Measurements from ENCODE around the gene CIDEC.

CIDEC gene

DNA sequence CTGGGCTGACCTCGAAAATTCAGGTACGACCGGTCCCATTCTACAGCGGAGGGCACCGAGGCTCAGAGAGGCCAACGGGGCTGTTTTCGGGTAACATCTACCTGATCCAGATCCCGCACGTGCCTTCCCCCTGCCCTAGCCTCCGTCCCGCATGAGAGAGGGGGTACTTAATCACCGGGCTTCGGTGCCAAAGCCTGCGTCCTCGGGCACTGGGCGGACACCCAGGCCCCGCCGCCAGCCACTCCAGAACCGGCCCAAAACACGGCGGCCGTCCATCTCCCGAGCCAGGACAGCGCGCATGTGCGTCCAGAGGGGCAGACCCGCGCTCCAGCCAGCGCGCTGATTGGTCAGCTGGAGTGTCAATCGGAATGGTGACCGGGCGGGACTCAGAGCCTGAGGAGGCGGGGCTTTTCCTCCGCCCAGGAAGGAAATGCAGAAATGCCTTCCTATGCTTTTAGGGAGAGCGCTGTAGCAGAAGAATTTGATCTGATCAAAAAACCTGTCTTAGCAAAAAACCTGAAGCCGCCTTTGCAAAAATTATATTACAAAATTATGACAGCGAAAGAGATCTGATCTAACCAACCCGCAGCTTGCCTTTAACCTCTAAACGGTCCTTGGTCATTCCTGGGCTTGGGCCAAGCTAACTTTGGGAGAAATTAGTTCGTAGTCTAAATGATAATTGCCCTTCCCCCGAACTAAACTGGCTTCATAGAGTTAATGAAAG lies 36.2 kb downstream of the CIDEC start, which contains the start of gene RPUSD3:
RPUSD3 (minus strand) TSS at position 294 of the 724 bp plus-strand sequence; CDS start at position 276, 18 bp downstream.
- DNase-seq: peak; percentile 96

DNA sequence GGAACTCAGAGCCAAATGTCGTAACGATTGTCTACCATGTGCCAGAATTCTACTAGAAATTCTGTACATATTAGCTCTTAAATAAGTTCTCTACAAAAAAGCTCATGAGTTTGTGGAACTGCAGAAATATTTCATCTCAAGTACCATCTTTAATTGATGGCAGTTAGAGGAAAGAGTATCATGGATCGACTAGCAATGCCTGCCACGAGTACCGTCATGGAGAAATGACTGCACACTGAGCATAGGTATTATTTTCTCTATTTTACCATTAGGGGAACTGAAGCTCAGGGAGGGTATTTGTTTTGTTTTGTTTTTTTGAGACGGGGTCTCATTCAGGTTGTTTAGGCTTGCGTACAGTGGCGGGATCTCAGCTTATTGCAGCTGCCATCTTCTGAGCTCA lies 39.0 kb downstream of the CIDEC start:
- no peak for DNase-seq

DNA sequence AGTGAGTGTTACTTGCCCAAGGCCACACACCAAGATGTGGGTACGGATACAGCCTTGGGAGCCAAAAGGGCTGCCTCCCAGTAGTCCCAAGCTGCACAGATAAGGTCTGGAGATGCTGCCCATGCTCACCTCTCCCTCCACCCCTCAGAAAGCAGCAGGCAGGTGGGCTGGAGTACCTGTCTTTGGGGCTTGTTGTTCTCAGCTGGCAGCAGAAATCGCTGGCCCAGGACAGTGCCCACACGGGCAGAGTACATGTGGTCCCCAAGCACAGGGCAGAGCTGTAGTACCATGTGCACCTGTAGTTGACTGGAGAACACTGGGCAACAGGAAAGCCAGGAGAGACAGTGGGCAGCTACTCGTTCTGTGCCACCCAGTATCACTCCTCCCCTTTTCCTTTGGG lies 41.2 kb downstream of the CIDEC start:
- no peak for DNase-seq

DNA sequence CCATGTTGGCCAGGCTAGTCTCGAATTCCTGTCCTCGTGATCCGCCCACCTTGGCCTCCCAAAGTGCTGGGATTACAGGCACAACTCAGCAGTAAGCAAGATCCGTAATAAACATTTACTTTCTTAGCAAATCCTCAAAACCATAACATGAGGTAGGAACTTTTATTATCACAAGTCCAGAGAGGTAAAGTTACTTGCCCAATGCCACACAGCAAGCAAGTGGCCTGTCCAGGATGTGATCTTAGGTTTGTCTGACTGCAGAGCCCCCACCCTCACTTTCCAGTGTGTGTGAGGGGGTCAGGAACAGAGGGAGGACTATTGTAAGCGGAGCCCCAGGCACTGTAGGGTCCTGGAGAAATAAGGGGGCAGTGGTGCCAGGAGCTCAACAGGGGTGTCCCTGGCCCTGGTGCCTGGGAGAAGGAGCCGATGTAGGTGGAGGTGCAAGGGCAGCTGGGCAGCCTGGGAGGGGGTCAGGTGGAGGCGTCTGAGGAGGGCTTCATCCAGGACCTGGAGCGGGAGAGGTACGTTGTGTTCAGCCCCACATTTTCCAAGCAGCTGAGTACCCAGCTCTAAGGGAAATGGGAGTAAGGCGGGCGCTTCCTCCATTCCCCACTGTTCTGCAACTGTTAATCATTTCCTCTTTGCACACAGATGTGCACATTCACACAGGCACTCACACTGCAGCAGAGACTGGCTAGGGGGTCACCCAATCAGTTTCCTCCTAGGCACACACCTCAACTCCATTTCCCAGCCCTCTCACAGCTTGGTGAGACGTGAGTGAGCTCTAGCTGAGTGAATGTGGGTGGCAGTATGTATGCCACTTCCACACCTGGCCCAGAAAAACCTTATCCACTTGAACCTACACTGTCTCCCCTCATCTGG lies 42.1 kb downstream of the CIDEC start:
- no peak for DNase-seq

DNA sequence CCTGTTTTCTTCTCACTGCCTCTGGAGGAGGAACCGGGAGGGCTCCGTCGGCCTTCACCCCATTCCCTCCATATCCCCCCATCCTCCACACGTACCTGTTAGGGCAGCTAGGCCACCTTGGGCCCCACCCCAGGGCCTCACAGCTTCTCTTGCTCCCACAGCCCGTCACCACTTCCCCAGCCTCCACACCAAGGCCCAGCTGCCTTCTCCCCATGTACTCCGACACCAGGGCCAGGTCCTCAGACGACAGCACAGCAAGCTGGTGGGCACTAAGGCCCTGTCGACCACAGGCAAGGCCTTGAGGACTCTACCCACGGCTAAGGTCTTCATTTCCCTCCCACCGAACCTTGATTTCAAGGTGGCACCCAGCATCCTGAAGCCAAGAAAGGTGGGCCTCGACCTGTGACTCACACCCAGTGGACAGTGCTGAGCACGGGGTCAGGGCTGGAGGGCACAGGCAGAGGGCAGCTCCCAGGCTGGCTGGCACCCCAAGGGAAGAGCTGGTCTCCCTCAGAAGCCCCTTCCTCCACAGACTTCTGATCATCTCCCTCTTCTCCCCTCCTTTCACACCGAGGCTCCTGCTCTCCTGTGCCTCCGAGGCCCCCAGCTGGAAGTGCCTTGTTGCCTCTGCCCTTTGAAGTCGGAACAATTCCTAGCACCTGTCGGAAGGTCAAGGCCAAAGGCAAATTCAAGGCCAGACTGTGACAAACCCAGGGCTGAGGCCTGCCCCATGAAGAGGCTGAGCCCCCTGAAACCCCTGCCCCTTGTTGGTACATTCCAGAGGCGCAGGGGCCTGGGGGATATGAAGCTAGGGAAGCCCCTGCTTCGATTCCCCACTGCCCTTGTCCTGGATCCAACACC lies 45.3 kb downstream of the CIDEC start:
- DNase-seq: no peak

DNA sequence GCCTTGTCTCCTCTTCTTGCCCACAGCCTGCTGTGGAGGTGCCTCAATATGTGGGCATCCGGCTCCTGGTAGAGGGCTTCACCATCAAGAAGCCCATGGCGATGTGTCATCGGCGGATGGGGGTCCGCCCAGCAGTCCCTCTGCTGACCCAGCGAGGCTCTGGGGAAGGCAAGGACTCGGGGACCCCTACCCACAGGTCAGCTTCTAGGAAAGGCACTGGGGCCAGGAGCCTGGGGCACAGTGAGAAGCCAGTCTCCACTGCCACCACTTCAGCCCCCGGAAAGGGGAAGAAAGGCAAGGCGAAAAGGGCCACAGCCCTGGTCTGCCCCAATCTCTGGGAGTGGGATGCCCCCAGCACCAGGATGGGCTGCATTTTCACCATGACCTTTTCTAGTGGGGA lies 47.0 kb downstream of the CIDEC start:
- no peak for DNase-seq

DNA sequence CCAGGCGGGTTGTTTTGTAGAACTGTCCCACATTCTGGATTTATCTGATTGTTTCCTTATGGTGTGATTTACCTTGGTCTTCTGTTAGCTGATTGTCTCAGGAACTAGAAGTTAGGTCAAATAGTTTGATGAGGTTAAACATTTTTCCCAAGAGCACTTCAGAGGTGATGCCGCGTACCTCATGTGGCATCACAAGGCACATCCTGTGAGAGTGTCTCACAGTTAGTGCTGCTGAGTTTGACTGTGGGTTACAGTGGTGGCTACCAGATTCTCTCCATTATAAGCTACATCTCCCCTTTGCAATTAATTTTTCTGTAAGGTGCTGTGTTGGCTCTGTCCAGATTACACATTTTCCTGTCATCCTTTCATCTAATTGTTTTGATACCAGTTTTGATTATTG lies 48.8 kb downstream of the CIDEC start:
- DNase-seq: no peak

DNA sequence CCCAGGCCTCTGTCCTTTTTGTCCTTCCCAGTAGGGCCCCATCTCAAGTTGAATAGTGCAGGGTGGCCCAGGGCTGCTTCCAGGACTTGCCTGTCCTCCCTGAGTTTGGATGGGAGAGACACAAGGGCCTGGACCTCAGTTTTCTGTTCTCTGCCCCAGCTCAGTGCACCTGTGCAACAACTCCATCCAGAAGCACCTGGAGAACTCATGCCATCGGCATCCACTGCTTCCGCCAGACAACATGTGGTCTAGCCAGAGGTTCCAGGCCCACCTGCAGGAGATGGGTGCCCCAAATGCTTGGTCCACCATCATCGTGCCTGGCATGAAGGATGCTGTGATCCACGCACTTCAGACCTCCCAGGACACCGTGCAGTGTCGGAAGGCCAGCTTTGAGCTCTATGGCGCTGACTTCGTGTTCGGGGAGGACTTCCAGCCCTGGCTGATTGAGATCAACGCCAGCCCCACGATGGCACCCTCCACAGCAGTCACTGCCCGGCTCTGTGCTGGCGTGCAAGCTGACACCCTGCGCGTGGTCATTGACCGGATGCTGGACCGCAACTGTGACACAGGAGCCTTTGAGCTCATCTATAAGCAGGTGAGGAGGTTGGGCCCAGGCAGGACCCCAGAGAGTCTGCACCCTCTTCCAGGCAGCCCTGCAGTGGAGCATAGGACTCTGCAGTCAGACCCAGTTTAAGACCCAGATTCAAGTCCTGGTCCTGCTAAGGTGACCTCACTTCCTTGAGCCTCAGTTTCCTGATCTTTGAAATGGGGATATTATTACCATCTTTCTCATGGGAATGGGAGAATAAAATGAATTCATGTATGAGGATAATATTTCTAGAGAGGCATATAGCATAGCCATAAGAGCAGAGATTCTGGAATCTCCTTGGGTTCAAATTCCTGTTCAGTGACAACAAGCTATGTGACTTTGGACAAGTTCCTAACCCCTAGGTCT lies 51.0 kb downstream of the CIDEC start:
- DNase-seq: no peak

DNA sequence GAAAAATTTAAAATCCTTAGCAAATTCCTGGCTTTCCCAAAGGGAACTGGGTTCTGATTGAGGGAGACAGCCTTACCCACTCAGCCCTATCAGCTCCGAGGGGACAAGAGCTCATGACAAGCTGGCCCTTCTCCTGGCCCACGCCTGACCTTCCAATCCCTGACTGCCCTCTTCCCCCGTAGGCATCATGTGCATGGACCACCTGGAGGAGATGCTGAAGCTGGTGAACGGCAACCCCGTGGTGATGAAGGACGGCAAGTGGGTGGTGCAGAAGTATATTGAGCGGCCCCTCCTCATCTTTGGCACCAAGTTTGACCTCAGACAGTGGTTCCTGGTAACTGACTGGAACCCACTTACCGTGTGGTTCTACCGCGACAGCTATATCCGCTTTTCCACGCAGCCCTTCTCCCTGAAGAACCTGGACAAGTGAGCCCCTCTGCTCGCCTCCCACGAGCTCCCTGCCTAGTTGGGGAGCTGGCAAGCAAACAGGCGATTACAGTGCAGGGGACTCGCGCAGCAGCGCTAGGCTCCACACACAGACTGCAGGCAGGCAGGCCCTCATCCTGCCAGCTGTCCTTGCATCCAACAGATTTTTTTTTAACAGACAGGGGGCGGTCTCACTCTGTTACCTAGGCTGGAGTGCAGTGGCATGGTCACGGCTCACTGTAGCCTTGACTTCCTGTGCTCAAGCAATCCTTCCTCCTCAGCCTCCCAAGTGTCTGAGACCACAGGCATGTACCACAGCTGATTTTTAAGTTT lies 53.1 kb downstream of the CIDEC start:
- peak; percentile 22 for DNase-seq

DNA sequence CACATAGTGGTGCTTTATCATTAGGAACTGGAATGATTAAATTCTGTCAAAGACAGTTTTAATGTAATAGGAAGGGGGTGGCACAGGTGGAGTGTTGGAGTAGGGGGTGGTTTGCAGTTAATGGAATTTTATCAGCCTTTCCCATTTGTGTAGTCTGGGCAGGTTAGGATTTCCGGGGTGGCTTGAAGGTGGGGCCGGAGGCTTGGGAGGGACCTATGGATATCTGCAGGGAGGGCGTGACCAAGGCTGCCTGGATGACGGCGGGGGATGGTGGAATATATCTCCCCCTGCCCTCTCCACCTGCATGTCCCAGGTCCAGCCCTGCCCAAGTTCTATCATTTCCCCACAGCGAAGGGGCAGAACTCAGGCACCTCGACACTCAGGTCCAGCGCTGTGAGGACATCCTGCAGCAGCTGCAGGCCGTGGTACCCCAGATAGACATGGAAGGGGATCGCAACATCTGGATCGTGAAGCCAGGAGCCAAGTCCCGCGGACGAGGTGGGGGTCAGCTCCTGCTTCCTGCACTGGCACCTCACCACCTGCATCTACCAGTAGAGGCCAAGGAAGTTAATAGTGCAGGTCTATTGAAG lies 54.5 kb downstream of the CIDEC start:
- DNase-seq: no peak

DNA sequence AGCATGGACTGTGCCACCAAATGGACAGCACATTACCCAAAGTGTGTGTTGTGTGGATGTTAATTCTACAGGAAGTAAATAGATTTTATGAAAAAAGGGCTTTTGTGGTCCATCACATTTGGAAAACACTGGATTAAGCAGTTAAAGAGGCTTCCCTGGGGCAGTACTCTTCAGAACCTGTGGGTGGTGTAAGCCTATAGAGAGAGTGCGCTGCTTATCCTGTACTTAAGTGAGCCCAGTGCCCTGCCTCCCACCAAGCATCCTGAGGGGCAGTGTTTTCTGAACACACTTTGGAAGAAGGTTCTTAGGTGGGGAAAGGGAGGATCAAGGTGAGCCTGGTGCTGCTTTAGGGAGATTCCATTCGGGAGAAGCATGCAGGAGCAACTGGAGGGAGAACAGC lies 59.1 kb downstream of the CIDEC start:
- peak; percentile 15 for DNase-seq

DNA sequence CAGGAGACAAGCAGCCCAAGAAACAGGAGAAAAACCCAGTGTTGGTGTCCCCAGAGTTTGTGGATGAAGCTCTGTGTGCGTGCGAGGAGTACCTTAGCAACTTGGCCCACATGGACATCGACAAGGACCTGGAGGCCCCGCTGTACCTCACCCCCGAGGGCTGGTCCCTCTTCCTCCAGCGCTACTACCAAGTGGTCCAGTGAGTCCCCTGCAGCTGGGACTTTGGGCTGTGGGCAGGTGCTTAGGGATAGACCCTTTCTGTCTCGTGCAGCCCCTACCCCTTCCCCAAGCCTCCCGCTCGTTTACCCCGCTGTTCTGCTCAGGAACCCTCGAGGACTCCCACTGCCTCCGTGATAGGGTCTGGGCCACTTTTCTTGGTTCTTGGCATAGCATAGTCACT lies 59.5 kb downstream of the CIDEC start:
- DNase-seq: no peak

DNA sequence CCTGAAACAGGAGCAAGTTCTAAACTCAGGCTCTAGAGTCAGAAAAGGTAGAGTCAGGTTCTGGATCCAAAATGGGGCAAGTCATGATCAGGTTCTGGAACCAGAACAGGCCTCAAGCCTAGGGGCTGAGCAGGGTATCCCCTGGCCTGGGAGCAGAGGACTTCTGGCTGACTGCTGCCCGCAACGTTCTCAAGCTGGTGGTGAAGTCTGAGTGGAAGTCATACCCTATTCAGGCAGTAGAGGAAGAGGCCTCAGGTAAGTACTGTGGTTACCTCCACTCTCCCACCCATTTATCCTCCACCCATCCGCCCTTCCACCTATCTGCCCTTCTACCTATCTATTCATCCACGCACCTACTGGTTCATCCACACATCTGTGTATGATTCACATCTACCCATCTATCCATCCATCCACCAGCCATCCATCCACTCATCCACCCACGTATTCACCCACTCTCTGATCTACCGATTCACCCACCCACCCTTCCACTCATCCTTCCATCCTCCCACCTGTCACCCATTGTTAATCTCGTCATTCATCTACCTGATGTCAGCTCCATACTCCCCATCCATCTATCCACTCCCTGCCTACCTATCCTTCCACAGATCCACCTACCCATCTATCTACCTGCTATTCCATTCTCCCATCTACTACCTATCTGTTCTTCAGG lies 61.3 kb downstream of the CIDEC start:
- DNase-seq: no peak

DNA sequence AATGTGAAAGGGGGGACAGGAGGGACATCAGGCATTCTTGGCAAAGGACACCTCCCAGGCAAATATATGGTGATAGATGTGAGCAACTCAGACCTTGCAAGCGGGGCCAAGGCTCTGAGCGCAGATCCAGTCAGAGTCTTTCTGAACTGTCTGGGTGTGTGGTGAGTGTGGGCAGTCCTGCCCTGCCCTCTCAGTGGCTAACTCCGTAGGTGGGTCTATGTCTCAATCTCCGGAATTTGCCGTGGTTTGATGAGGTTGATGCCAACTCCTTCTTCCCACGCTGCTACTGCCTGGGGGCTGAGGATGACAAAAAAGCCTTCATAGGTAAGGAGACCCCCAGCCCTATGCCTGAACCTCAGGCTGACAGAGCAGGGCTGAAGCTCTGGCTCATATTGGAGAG lies 62.6 kb downstream of the CIDEC start:
- DNase-seq: no peak

All from fibroblast of skin of scalp (primary cell).